GM19238 (cell line): ENCODE data around the gene ARHGAP26.

Experiments used
- DNase-seq: peaks from one replicate; pipeline ENCODE4 v3.0.0; 2011; ENCODE audit warnings: low spot score; ENCODE audit not compliant: insufficient read length

ARHGAP26 gene

GRCh38 chr5:143033535-143034250 lies 263.5 kb downstream of the ARHGAP26 start:
- DNase-seq: no peak

GRCh38 chr5:143036146-143036927 lies 266.2 kb downstream of the ARHGAP26 start:
- no peak for DNase-seq

GRCh38 chr5:143037071-143037470 lies 266.9 kb downstream of the ARHGAP26 start:
- DNase-seq: no peak

- no peak for DNase-seq
These were observed 267.5 kb downstream of the ARHGAP26 start for GRCh38 chr5:143037708-143038107.

DNA sequence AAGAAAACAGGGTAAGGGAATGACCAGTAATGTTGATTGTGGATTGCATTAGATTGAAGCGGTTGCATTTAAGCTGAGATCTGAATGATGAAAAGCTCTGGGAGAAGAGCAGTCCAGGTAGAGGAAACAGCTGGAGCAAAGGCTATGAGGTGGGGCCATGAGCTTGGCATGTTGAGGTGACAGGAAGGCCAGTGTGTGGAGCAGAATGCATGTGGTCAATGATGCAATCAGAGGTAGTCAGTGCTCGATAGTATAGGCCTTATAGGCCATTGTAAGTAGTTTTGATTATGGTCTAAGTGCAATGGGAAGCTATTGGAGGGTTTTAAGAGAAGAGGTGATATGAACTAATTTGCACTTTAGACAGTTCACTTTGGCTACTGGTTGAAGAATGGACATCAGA lies 270.4 kb downstream of the ARHGAP26 start:
- DNase-seq: no peak

DNA sequence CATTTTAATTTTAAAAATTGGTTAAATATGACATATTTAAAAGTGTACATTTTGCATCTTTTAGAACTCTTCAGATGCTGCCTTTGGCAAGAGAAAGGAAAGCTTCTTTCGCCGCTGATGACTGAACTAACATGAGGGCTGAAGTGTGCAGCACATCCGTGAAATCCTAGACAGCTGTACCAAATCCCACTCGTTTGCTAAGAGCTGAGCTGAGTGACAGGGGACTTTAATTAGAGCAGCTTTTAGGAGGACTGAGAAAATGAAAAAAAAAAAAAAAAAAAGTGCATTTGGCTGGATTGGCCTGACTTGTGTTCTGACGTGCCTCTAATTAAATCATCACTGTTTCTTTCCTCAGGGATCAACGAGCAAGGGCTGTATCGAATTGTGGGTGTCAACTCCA lies 271.3 kb downstream of the ARHGAP26 start:
- DNase-seq: no peak

- no peak for DNase-seq
These were observed 272.0 kb downstream of the ARHGAP26 start for GRCh38 chr5:143041972-143042770.

DNA sequence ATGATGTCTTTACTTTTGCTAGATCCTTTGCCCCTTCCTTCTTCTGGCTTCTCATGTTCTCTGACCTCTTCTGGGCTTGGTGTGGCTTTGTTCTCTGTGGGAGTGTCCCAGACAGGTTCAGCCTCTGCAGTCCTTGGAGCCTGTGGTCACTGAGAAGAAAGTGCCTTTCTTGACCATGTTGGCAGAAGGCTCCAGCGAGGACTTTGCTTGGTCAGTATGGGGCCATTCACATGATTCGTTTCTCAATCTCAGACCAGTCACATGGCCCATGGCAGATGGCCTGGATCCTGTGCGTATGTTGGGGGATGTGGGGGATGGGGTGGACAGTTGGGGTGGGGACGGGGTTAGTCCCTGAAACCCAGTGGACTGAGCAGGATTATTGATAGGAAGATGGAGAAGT lies 274.1 kb downstream of the ARHGAP26 start:
- DNase-seq: no peak

- no peak for DNase-seq
These were observed 274.9 kb downstream of the ARHGAP26 start for GRCh38 chr5:143045062-143045461.

- no peak for DNase-seq
These were observed 276.1 kb downstream of the ARHGAP26 start for GRCh38 chr5:143046314-143046713.

DNA sequence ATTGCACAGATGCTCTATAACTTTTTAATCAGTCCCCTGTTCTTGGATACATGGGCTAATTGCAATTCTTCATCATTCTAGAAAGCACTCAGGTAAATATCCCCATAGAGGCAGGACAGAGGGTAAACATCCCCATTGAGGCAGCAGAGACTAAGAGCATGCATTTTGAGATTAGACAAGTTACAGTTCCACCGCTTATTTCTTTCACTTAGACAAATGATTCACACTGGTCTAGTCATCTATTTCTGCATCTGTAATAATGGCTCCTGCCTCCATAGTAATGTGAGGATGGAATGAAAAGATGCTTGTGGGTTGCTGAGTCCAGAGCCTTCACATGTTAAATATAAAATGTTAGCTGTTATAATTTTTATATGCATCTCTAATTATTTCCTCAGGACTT lies 276.9 kb downstream of the ARHGAP26 start:
- no peak for DNase-seq

- DNase-seq: no peak
These were observed 280.0 kb downstream of the ARHGAP26 start for GRCh38 chr5:143050183-143050582.

DNA sequence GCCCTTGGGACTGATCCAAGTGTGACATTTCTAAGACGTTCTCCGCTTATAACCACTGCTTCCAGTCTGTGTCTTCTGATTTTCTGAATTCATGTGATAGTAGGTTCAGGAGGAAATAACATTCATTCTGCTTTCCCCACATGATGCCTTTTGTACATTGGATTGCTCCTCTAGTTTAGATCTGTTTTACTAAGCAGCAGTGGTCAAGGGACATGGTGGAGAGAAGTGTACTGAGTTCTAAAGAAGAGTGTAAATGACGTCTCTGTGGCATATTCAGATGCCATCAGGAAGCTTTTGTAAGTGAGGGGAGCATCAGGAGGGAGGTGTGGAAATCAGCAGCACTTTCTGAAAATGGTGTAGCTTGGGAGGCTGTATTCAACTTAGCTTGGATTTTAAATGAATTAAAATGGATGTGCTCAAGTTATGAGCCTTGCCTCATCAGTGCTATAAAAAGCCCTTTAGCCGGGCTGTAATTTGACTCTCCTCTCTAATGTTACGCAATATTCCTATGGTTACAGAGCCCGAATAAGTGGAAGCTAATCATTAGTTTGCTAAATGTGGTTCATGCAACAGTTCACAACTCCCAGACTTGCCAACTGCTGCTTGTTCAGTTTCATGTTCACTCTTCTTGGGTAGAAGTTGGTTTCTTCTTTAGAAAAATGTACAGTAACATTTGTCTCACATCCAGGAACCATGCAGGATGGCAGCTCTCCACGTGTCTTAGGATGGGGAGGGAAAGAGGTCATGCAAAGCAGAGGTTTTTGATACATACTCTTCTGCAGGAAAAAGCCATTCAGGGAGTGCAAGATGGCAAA lies 281.3 kb downstream of the ARHGAP26 start:
- no peak for DNase-seq

DNA sequence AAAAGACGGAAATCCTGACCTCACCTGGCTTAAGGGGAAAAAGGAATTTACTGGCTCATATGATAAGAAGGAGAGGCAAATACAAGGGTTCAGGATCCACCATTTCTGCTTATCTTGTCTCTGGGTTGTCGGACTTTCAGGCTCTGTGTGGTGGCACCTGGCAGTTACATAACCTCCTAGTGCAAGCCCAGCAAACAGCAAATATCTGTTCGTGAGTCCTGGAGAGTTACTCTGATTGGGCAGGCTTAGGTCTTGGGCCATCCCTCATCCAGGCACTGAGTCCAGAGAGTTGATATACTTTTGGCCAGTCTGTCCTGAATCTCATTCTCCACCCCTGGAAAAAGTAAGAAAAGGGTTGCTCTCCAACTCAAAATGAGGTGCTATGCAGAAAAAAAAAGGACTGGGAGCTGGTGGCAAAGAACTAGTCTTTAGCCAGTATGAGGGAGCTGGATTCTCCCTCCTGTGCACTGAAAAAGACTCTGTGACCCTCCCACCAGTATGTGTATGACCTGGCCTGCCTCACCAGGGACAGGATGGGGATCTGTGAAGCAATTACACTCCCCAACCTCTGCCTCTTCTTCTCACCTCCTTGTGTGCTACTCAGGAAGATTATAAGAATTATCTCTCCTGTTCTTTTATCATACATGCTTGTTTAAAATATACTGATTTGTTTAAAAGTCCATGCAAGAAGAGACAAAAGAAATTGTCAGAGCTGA lies 282.9 kb downstream of the ARHGAP26 start:
- DNase-seq: no peak

GRCh38 chr5:143053780-143054179 lies 283.6 kb downstream of the ARHGAP26 start:
- DNase-seq: no peak

DNA sequence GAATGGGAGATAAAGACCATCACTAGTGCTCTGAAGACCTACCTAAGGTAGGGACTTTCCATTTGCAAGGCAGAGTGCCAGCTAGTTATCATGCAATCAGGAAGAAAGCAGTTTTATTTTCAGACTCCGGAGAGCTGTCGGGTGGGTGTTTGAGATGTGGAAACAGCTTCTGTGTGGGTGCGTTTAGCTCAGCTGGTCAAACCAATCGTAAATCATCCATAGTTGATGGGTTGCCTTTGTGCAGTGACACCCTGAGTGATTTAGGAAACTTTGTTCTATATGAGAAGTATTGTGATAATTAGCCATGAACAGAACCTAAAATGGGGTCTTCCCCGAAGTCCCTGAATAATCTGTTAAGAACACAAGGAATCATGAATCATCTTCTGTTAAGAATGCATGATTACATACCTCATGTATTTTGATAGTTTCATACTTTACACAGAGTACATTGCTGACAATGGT lies 284.3 kb downstream of the ARHGAP26 start:
- no peak for DNase-seq

GRCh38 chr5:143055596-143056338 lies 285.6 kb downstream of the ARHGAP26 start:
- DNase-seq: no peak

GRCh38 chr5:143056339-143056704 lies 286.1 kb downstream of the ARHGAP26 start:
- no peak for DNase-seq

GRCh38 chr5:143056792-143057579 lies 286.8 kb downstream of the ARHGAP26 start:
- no peak for DNase-seq
